Right atrium auricular region (tissue), 2 donors: ENCODE data around the gene USP48. TPM values are rescaled to one million over a fixed set of nuclear protein-coding genes. Genes with fewer than 3 reads are reported as not detected.

ENCODE experiments used
- DNase-seq: peaks from one replicate; pipeline ENCODE4 v3.0.0-alpha.2; 2019; ENCODE audit warnings: low spot score
- H3K27ac ChIP-seq, 2 donors: fragments of 200-600 bp; sonication (generic); 1 replicate in 1 of 2; 2 replicates in 1 of 2; pipeline ENCODE4 v1.5.1; 2016 to 2019
- H3K27me3 ChIP-seq, 2 donors: fragments of 200-600 bp; sonication (generic); one replicate each; pipeline versions ENCODE4 v1.5.1 to v1.6.0; 2017 to 2019
- H3K36me3 ChIP-seq: fragments of 200-600 bp; sonication (generic); one replicate; pipeline ENCODE4 v1.5.1; 2016
- H3K4me1 ChIP-seq, 2 donors: fragments of 200-600 bp; sonication (generic); one replicate each; pipeline versions ENCODE4 v1.5.1 to v1.6.0; 2017 to 2019
- H3K4me3 ChIP-seq, 2 donors: fragments of 200-600 bp; sonication (generic); 1 replicate in 1 of 2; 2 replicates in 1 of 2; pipeline ENCODE4 v1.5.1; 2017 to 2019; ENCODE audit warnings: mild to moderate bottlenecking in 1 of 2, moderate library complexity in 1 of 2
- H3K9me3 ChIP-seq, 2 donors: fragments of 200-600 bp; sonication (generic); one replicate each; pipeline ENCODE4 v1.5.1; 2019
- CTCF ChIP-seq, 2 donors: fragments of 200-600 bp; sonication (generic); IDR thresholded peaks; one replicate each; pipeline ENCODE4 v1.5.1; 2019; ENCODE audit warnings: antibody characterized with exemption in 2 of 2
- total RNA-seq, 2 donors: library from RNA; depleted of rRNA; stranded (reverse); fragments of >200 nt; gene quantifications; one replicate each; pipeline ENCODE4 v1.1.0, GENCODE V29; 2016

Gene USP48
- total RNA-seq, 2 donors from 2014 or later, result 24.1 to 31.0 TPM

DNA sequence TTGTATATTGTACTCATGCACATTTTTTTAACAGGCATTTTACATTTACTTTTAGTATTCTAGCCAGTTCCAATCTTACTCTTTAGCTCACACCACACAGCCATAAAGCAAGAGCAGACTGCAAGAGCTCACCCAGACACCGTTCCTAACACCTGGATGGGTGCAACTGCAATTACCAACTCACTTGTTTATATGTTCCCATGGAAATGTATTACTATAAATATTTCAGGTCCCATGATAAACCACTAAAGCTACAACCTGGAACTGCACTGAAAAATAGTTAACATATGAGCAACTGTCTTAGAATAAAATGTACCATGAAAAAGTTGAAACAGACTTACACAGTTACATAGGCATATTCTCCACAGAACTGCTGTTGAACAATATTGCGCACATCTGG, 30.8 kb downstream of the USP48 start:
- peaks cover 68% of the 10 kb centered on the region for H3K36me3 ChIP-seq
- no peaks in the 10 kb centered on the region for H3K9me3 ChIP-seq
- no peak overlapping the region for H3K4me3 ChIP-seq
- no peaks in the 10 kb centered on the region for H3K27me3 ChIP-seq
- no peak for TF ChIP-seq CTCF (IDR thresholded peaks at IDR 0.05)
- peaks cover 0 to 5% of the 10 kb centered on the region in 2 donors for H3K4me1 ChIP-seq
- DNase-seq, result no peak
- no peak overlapping the region for H3K27ac ChIP-seq

GRCh38 chr1:21751281-21751680, 31.7 kb downstream of the USP48 start:
- H3K36me3 ChIP-seq, result peaks cover 74% of the 10 kb centered on the region
- H3K9me3 ChIP-seq, result no peaks in the 10 kb centered on the region
- H3K27ac ChIP-seq, result no peak overlapping the region
- no peaks in the 10 kb centered on the region for H3K4me1 ChIP-seq
- DNase-seq, result no peak
- H3K4me3 ChIP-seq, result no peak overlapping the region
- no peak for TF ChIP-seq CTCF (IDR thresholded peaks at IDR 0.05)
- H3K27me3 ChIP-seq, result no peaks in the 10 kb centered on the region

- no peak overlapping the region for H3K4me3 ChIP-seq
- H3K27me3 ChIP-seq, result no peaks in the 10 kb centered on the region
- H3K27ac ChIP-seq, result no peak overlapping the region
- DNase-seq, result no peak
- H3K36me3 ChIP-seq, result peaks cover 74% of the 10 kb centered on the region
- H3K9me3 ChIP-seq, result no peaks in the 10 kb centered on the region
- no peaks in the 10 kb centered on the region for H3K4me1 ChIP-seq
- no peak for TF ChIP-seq CTCF (IDR thresholded peaks at IDR 0.05)
Measured at GRCh38 chr1:21750841-21751240, 32.1 kb downstream of the USP48 start.

- H3K4me1 ChIP-seq, result no peaks in the 10 kb centered on the region
- no peaks in the 10 kb centered on the region for H3K9me3 ChIP-seq
- no peaks in the 10 kb centered on the region for H3K27me3 ChIP-seq
- no peak overlapping the region for H3K4me3 ChIP-seq
- peaks cover 67% of the 10 kb centered on the region for H3K36me3 ChIP-seq
- no peak overlapping the region for H3K27ac ChIP-seq
- TF ChIP-seq CTCF (IDR thresholded peaks at IDR 0.05), result no peak
- no peak for DNase-seq
Measured at GRCh38 chr1:21749859-21750468, 33.0 kb downstream of the USP48 start.

DNA sequence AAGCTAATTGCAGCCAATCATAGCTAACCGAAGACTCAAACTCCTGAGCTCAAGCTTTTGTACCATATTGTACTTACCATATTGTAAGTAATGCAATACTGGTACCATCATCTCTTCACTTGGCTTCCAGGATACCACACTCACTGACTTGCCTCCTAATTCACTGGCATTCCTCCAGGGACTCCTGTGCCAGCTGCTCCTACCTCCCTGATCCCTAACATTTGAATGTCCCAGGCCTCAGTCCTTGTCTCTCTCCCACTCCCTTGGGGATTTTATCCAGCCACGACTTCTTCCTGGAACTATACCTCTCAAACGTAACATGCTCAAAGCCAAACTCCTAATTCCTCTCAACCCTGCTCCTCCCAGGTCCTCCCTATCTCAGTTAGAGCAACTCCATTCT, 33.8 kb downstream of the USP48 start:
- peaks cover 60% of the 10 kb centered on the region for H3K36me3 ChIP-seq
- no peak overlapping the region for H3K27ac ChIP-seq
- no peak for DNase-seq

More for the DNA sequence above, 33.8 kb downstream of the USP48 start:
- H3K4me1 ChIP-seq, result no peaks in the 10 kb centered on the region
- H3K27me3 ChIP-seq, result no peaks in the 10 kb centered on the region
- no peaks in the 10 kb centered on the region for H3K9me3 ChIP-seq
- no peak overlapping the region for H3K4me3 ChIP-seq
- no peak for TF ChIP-seq CTCF (IDR thresholded peaks at IDR 0.05)
